Cardiac fibroblast (primary cell): Measurements from ENCODE around the gene IMPG1.

ENCODE experiments used
- DNase-seq, 2 donors: peaks; one replicate each; pipeline versions ENCODE4 v3.0.0 to v3.0.0-alpha.2; 2010; ENCODE audit warnings: low read depth in 2 of 2
- H3K4me3 ChIP-seq, 2 donors: replicated peaks in 1 of 2; 1 replicate in 1 of 2; 2 replicates in 1 of 2; pipeline ENCODE4 v1.5.1; 2011; ENCODE audit warnings: low read depth in 2 of 2, low read length in 2 of 2, mild to moderate bottlenecking in 2 of 2, moderate library complexity in 1 of 2
- TF ChIP-seq, protein P1 (sequence below): IDR thresholded peaks from one replicate; pipeline ENCODE4 v1.5.1; 2011; ENCODE audit warnings: low read depth, mild to moderate bottlenecking, low read length, inconsistent platforms

Gene IMPG1

DNA sequence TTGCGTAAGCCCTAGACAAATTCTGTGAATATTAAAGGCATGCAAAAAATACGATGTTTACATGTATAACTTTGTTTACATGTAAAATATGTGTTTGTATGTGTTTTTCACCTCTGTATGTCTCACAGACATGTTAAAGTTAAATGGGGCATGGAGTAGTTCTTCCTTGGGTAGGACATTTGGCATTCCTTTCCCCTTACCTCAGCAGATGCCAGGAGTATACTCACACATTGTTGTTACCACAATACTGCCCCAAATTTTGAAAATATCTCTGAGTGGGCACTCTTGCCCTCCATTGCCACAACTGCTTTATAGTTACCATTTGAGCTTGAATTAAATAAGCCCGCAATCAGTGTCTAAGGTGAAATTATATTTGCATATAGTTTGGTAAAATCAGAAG lies 175.9 kb downstream of the IMPG1 start:
- no peak overlapping the region for H3K4me3 ChIP-seq
- DNase-seq = peak in 1 of 2 donors; percentile 9
- TF ChIP-seq, protein P1, sequence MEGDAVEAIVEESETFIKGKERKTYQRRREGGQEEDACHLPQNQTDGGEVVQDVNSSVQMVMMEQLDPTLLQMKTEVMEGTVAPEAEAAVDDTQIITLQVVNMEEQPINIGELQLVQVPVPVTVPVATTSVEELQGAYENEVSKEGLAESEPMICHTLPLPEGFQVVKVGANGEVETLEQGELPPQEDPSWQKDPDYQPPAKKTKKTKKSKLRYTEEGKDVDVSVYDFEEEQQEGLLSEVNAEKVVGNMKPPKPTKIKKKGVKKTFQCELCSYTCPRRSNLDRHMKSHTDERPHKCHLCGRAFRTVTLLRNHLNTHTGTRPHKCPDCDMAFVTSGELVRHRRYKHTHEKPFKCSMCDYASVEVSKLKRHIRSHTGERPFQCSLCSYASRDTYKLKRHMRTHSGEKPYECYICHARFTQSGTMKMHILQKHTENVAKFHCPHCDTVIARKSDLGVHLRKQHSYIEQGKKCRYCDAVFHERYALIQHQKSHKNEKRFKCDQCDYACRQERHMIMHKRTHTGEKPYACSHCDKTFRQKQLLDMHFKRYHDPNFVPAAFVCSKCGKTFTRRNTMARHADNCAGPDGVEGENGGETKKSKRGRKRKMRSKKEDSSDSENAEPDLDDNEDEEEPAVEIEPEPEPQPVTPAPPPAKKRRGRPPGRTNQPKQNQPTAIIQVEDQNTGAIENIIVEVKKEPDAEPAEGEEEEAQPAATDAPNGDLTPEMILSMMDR = no peak

DNA sequence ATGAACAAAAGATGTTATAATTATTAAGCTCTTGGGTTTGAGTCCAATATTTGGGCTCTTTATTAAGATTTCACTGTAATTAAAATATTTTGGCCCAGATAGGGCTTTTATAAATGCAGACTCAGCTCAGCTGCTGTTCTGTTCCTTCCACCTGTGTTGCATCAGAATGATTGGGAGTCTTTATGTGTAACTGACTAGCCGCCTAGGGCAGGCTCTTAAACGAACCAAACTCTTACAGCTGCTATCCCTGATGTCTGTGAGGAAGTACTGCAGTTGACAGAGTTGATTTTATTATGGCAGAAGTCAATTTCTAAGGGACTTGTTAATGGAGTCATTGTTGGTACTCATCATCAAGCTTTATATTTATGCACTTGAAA lies 178.7 kb downstream of the IMPG1 start:
- DNase-seq = no peak
- TF ChIP-seq, protein P1 = no peak
- no peak overlapping the region for H3K4me3 ChIP-seq

DNA sequence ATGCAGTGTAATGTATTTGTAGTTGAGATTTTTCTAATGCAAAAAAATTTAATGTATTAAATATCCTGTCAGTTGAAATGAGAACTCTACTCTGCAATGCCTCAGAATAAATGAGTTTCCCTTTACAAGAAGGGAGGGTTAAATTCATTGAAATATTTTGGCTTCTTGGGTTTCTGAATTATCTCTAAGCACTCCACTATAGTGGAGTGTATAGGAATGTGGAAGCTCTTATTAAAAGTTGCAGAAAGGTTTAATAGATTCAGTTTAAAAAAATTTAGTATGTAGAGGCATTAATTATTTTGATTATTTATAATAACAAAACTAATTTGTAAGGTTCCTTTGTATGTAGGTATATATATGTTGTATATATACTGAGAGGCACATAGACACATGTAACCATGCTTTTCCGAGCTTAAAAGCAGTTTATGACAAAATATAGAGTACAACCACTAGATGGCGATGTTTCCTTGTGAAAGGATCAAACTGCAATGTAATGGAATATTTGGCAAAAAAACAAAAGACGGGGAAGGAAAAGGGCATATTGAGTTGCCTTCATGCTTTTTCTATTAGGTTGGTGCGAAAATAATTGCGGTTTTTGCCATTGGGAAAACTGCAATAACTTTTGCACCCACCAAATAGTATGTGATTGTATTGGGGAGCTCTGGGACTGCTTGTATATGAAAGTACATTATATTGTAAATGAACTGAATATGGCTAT lies 179.2 kb downstream of the IMPG1 start:
- TF ChIP-seq, protein P1 = peak; percentile 60
- no peak overlapping the region for H3K4me3 ChIP-seq
- DNase-seq = peak; percentile 88 to 90

DNA sequence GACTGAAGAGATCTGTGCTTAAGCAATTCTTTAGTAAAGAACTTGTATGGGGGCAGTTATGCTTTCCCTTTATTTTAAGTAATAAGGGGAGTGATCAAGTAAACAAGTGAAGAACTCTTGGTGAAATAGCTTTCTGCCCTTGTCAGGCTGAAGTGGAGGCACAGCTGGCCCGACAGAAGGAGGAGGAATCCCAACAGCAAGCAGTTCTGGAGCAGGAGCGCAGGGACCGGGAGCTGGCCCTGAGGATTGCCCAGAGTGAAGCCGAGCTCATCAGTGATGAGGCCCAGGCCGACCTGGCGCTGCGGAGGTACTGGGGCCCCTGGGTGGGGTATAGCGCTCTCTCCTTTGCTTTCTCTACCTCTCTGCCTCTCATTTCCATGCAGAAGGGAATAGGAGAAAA lies 180.1 kb downstream of the IMPG1 start:
- no peak for DNase-seq
- H3K4me3 ChIP-seq = no peak overlapping the region
- TF ChIP-seq, protein P1 = no peak

DNA sequence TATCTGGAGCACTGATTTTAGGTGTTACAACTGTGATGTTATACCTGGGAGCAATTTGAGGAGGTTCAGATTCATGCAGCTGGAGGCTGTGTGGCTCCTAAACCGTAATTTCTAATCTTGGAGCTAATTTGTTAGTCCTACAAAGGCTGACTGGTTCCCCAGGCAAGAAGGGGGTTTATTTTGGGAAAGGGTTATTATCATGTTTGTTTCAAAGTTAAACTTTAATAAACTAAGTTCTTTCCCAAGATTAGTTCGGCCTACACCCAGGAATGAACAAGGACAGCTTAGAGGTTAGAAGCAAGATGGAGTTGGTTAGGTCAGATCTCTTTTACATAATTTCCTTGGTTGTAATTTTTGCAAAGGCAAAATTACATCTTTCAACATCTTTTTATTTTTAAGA lies 187.6 kb downstream of the IMPG1 start:
- TF ChIP-seq, protein P1 = no peak
- no peak overlapping the region for H3K4me3 ChIP-seq
- DNase-seq = no peak

DNA sequence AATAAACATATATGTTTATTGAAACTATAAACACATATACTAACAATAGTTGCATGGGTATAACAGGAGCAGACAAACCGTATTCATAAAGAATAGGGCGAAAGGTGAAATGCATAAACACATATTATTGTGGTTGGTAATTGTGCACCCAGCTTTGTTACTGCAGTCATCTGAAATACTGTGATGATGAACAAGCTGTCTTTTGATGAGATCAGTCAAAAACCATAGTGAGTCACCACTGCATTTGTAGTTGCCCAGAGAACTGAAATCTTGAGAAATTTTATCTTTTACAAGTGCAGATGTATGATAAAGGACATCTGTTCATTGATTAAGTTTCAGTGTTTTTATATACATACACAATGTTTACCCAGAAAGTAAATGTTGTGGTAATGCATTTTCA lies 189.7 kb downstream of the IMPG1 start:
- DNase-seq = peak; percentile 14 to 75
- TF ChIP-seq, protein P1 = no peak
- H3K4me3 ChIP-seq = no peak overlapping the region

DNA sequence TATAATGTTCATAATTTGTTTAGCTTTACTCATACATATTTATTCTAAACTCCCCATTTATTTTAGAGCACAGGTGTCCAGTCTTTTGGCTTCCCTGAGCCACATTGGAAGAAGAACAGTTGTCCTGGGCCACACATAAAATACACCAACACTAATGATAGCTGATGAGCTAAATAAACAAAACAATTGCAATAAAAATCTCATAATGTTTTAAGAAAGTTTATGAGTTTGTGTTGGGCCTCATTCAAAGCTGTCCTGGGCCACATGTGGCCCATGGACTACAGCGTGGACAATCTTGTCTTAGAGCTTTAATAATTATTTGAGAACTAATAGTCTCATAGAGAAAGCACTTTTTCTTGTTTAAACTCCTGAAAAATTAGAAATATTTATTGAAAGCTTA lies 192.2 kb downstream of the IMPG1 start:
- no peak overlapping the region for H3K4me3 ChIP-seq
- TF ChIP-seq, protein P1 = no peak
- DNase-seq = no peak
